GM12874 (cell line): ENCODE measurements around the gene DHRS1.

Experiments used
- TF ChIP-seq, protein P1 (sequence below): IDR thresholded peaks from 2 replicates; pipeline ENCODE4 v1.5.1; 2011; ENCODE audit warnings: low read depth, mild to moderate bottlenecking, control low read depth, low read length, moderate library complexity; ENCODE audit not compliant: insufficient read depth

Gene DHRS1

GRCh38 chr14:24332268-24332993, 32.9 kb upstream of the DHRS1 start:
- TF ChIP-seq, protein P1, sequence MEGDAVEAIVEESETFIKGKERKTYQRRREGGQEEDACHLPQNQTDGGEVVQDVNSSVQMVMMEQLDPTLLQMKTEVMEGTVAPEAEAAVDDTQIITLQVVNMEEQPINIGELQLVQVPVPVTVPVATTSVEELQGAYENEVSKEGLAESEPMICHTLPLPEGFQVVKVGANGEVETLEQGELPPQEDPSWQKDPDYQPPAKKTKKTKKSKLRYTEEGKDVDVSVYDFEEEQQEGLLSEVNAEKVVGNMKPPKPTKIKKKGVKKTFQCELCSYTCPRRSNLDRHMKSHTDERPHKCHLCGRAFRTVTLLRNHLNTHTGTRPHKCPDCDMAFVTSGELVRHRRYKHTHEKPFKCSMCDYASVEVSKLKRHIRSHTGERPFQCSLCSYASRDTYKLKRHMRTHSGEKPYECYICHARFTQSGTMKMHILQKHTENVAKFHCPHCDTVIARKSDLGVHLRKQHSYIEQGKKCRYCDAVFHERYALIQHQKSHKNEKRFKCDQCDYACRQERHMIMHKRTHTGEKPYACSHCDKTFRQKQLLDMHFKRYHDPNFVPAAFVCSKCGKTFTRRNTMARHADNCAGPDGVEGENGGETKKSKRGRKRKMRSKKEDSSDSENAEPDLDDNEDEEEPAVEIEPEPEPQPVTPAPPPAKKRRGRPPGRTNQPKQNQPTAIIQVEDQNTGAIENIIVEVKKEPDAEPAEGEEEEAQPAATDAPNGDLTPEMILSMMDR = peak; percentile 85

DNA sequence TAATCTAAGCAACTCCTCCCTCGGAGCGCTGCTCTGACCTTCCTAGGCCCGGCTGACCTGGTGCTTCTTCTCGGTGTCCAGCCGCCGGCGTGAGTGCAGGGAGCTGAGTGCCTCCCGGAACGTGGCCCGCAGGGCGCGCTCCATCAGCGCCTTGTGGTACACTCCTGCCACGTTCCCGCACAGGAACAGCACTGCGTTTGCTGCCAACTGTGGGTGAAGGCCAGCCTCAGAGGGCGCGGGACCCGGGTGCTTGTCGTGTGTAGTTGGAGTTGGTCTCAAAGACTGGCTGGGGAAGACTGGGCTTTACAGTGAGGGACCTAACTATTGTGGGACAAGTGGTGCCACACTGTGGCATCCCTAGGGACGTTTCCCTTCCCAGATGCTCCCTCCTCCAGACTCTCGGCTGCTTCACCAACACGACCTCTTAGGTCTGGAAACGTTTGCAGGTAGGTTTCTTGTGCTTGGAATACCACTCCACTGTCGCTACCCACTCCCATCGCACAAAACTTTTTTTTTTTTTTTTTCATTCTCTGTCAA, 32.2 kb upstream of the DHRS1 start:
- TF ChIP-seq, protein P1 = no peak

DNA sequence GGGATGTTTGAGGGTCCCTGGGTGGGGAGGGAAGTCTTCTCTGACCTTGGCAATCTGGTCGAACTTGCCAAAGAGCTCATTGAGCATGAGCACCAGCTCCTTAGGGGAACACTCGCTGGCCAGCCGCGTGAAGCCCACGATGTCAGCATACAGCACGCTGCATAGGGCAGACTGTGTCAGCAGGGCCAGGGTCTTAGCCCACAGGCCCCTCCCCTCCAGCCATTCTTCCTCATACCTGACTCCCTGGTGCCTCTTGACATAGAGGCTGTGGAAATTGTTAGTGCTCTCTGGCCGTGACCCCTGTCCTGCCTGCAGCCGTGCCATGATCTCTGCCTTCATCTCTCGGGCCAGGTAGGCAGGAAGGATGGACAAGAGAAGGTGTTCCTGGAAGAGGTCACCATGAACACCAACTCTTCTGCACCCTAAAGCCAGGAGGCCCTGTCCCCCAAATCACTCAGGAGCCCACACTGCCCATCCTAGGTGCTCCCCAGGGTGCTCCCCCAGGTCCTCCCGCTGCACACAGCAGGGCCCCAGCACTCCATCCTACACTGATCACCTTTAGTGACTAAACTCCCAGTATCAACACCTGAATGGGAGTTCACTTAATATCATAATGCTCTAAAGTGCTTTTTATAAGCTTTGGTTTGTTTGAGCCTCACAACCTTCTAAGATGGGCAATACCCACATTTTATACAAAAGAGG, 31.5 kb upstream of the DHRS1 start:
- TF ChIP-seq, protein P1 = no peak

DNA sequence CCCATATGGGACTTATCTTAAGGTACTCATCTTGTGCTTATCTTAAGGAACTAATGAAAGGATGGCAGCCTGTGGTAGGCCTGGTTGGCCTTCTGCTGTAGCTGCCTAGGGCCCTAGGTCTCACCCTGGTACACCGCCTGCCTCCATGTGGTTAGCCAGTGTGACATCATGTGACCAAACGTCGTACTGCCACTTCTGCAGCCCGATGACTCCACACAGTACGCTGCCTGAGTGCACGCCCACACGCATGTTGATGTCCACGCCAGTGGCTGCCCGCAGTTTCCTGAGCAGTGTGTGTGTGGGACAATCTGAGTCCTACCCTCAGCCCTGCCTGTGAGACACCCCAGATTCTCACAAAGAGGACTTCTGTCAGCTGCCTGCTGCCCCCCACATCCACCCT, 30.2 kb upstream of the DHRS1 start:
- TF ChIP-seq, protein P1 = no peak

DNA sequence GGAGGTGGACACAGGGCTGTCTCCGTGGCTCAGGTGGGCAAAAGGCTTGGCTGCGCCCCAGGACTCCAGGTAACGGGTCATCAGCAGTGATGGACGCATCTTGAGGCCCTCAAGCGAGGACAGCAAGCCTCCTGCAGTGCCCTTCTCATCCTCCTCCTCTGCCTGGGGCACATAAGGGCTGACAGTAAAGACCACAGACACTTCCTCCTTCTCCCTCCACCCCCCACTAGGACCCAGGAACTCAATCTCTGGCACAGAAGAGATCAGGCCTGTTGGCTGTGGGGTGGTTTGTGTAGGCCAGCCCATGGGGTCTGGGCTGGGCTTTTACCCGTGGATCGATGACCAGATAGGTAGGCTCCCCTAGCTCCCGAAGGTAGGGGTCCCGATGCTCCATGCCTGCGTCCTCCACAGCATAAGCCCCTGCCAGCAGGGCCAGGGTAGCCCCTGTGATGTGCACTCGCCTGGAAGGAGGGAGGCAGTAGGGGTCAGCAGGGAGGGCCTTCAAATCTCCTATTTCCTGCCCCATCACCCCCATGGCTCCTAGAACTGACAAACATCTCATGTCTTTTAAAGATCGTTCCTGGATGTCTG, 29.6 kb upstream of the DHRS1 start:
- TF ChIP-seq, protein P1 = no peak

- TF ChIP-seq, protein P1 = peak; percentile 37; the same call in 1 of the 2 replicates
These were observed 28.3 kb upstream of the DHRS1 start for GRCh38 chr14:24327914-24328313.

DNA sequence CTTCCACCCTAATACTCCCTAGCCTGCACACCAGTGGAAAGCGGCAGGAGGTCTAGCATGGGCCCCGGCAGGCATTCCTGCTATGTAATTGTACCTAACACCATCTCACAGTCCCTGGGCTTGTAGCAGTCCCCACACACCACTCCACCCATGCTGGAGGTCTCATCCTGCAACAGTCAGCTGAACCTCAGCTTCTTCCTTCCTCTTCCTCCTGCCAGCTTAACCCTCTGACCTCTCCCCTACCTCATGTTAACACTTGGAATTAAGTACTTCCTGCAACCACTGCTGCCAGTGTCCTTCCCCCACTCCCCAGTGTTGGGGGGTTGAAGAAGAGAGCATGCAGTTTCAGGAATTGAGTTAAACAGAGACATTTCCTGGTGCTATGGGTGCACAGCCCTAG, 27.7 kb upstream of the DHRS1 start:
- TF ChIP-seq, protein P1 = no peak
